GM19328 (cell line): ENCODE data around the gene NOTCH3.
A peak's percentile ranks its signal among the peaks of the same experiment; 100 is the strongest.

Source experiments
- ATAC-seq: cut with Tn5 transposase; IDR thresholded peaks from one replicate; pipeline ENCODE4 v1.9.1; 2021; ENCODE audit warnings: mild to moderate bottlenecking, moderate library complexity; ENCODE audit not compliant: unreplicated experiment

NOTCH3 gene

GRCh38 chr19:15125232-15126067 lies 75.3 kb downstream of the NOTCH3 start:
- ATAC-seq = peak; percentile 86

DNA sequence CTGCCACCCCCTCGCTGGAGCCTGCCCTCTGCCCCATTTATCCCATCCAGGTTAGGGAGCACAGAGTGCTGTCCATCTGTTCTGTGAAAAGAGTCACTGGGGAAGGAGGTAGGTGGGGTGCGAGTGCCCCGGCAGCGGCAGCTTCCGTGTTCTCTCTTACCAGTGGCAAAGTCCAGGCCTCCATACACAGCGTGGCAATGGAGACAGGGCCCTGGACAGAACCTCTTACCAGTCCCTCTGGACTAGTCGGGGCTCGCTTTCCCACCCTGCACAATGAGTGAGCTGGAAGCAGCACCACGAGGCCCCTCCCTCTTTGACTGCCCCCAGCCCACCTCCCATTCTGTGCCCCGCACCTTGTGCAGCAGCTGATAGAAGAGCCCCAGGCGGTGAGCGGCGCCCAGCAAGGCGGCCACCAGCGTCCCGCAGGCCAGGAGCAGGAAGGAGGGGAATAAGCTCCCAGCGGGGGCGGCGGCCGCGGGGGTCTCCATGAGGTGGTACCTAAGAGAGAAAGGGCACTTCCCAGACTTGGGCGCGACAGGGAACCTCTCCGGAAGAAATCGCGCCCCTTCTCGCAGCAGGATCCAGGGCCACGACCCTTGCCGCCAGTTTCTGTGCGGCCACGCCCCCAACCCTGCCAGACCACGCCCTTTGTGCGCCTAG lies 76.1 kb downstream of the NOTCH3 start:
- ATAC-seq = no peak

DNA sequence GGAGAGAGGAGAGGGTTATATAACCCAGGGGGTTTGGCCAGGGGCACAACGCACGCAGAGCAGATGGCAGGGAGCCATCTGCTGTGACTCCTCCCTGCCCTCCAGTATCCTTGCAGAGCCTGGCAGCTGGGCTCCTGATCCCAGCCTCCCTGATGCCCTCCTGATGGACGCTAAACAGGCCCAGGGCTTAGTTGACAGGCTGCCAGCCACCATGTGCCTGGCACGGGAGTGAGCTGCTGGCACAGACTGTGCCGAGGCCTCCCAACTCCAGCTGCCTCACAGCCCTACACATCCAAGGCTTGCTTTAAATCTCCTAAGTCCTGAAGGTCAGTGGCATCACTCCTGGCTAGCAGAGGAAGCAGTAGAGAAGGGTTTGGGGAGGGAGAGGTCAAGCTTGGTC lies 76.9 kb downstream of the NOTCH3 start:
- no peak for ATAC-seq

GRCh38 chr19:15123031-15123890 lies 77.5 kb downstream of the NOTCH3 start:
- ATAC-seq = no peak

- ATAC-seq = no peak
Observed at GRCh38 chr19:15122331-15123030, 78.3 kb downstream of the NOTCH3 start.

DNA sequence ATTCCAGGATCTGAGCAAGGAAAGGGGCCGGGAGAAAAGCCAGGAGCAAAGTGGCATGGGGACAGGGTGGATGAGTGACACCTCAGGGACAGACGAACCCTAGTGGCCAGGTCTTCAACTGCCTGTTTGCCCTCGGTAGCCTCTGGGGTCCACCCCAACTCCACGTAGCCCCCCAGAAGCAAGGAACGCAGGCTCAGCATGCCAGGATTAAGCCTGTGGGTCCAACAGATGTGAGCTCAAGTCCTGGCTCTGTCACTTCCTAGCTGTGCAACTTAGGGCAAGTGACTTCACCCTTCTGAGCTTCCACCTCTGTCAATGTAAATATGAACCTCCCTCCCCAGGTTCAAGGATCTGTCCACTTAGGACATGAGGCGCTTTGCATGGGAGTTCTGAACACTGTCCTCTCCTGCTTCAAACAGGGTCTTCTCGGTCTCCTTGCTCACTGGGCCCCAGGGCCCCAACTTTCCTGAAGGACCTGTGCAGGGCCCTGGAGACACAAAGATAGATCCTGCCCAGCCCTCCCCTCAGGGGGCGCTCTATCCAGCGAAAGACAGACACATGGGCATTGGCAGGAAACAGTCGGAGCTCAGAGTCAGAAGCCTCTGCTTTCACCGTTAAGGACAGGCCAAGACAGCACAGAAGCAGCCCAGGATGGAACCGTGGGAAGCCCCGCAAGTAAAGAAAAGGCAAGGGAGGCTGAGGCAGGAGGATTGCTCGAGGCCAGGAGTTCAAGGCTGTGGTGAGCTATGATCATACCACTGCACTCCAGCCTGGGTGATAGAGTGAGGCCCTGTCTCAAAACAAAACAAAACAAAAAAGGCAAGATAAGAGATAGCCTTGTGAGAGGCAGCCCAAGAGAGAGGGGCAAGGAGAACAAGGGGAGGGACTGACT lies 80.4 kb downstream of the NOTCH3 start:
- ATAC-seq = no peak

- ATAC-seq = no peak
Observed at GRCh38 chr19:15118789-15119494, 81.9 kb downstream of the NOTCH3 start.

GRCh38 chr19:15118248-15118647 lies 82.5 kb downstream of the NOTCH3 start:
- ATAC-seq = no peak

DNA sequence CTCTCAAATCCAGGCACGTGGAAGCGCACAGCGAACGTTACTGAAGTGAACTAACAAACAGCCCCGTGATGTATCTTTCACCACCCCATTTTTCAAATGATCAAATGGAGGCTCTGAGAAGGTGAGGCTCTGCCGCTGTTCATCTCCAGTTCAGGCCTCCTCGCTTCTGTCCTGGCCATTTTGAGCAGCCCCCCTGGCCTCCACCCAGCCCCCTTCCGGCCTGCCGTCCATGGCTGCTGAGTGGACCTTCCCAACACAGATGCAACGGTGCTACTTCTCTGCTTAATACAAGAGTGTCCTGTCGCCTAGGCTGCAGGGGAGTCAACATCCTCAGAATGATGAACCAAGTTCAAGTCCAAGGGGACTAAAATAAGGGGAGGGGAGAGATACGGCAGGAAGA lies 83.9 kb downstream of the NOTCH3 start:
- no peak for ATAC-seq

DNA sequence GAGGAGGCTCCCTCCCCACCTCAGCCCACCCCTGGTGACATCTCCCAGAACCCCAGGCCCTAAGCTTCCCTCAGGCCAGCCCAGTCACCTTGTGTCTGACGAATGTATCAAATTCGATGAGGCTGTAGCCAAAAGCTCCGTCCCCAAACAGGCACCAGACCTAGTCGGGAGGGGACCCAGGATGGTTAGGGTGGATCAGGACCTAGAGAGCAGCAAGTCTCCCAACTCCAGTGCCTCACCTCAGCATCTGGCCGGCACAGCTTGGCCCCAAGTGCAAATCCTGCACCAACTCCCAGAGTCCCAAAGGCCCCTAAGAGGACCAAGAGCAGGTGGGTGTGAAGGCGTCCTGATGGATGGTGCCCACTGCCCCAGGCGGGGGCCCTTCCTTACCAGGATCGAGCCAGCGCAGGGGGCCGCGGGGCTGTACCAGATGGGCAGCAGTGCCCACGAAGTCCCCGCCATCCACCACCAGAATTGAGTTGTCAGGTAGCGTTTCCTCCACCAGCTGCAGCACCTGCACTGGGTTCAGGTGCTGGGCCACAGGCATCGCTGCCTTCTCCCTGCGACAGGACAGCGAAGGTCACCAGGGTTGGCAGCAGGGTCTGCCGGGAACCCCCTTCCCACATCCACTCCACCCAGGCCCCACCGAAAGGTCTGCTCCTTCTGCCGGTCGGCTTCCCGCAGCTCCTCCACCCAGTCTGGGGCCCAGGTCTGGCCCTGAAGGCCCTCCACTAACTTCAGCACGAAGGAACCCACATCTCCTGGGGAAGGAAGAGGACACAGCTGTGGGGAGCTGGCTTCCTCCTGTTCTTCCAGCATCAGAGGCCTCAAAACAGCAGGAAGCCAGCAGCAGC lies 84.8 kb downstream of the NOTCH3 start:
- no peak for ATAC-seq

GRCh38 chr19:15115080-15115479 lies 85.7 kb downstream of the NOTCH3 start:
- ATAC-seq = no peak

GRCh38 chr19:15114153-15114540 lies 86.6 kb downstream of the NOTCH3 start:
- ATAC-seq = no peak

DNA sequence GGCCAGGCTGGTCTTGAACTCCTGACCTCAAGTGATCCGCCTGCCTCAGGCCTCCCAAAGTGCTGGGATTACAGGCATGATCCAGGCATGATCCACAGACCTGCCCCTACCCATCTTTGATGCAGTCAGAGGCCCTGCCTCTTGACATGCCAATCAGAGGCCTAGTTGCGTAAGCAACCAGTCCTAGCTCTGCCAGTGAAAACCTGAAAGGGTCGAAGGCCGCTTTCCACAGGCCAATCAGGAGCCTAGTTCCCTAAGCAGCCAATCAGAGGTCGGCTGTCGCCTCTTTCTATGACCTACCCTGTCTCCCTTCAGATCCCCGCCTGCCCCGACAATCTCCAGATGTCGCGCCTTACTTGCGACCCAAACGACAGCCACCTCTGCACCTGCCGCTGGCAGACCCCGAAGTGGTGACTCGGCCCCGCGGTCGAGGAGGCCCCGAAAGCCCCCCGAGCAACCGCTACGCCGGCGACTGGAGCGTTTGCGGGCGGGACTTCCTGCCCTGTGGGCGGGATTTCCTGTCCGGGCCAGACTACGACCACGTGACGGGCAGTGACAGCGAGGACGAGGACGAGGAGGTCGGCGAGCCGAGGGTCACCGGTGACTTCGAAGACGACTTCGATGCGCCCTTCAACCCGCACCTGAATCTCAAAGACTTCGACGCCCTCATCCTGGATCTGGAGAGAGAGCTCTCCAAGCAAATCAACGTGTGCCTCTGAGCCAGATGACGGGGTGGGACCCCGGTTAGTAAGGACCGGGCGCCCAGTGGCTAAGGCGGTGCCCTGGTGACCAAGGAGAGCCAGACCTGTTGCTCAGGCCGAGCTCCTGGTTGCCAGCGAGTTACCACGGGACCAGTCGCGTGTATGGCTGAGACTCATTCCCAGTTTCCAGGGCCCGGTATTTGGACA lies 87.3 kb downstream of the NOTCH3 start:
- no peak for ATAC-seq

- no peak for ATAC-seq
Observed at GRCh38 chr19:15112385-15112784, 88.4 kb downstream of the NOTCH3 start.

GRCh38 chr19:15111758-15112157 lies 89.0 kb downstream of the NOTCH3 start:
- ATAC-seq = no peak

DNA sequence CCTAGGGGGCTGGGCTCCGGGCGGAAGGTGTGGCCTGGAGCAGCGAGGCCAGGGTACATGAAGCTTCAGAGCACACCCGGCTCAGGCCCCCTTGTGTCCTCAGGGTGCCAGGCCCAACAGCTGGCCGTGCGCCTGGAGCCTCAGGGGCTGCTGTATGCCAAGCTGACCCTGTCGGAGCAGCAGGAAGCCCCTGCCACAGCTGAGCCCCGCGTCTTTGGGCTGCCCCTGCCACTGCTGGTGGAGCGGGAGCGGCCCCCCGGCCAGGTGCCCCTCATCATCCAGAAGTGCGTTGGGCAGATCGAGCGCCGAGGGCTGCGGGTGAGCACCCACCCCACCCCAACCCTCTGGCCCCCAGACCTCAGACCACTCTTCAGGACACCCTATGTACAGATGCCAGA lies 90.4 kb downstream of the NOTCH3 start:
- no peak for ATAC-seq

DNA sequence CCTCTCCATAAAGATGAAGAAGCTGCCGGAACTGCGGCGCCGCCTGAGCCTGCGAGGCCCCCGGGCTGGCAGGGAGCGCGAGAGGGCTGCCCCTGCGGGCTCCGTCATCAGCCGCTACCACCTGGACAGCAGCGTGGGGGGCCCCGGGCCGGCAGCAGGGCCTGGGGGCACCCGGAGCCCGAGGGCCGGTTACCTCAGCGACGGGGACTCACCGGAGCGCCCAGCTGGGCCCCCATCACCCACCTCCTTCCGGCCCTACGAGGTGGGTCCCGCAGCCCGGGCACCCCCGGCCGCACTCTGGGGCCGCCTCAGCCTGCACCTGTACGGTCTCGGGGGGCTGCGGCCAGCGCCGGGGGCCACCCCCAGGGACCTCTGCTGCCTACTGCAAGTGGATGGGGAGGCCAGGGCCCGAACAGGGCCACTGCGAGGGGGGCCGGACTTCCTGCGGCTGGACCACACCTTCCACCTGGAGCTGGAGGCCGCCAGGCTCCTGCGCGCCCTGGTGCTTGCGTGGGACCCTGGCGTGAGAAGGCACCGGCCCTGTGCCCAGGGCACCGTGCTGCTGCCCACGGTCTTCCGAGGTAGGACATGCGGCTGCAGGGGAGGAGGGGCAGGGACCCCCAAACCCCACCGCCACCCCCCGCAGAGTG lies 90.9 kb downstream of the NOTCH3 start:
- no peak for ATAC-seq
